ENCODE data around the gene LCE1B.

The LCE1B gene, protein sequence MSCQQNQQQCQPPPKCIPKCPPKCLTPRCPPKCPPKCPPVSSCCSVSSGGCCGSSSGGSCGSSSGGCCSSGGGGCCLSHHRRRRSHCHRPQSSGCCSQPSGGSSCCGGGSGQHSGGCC

DNA sequence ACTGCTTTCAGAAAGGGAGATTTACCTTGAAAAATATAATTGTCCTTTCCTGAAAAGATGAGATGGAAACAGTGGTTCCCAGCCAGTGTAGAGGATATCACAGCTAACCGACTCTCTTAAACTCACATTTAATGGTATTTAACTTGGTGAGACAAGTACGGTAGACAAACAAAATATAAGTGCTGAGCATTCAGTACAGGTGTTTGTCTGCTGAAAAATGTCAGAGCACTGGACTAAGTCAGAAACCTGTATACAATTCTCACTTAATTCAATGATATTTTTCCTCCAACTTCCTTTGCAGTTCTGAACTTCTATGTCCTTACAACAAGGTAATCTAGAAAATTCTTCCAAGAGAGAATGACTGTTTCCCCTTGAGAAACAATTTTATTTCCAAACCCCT lies at the start of gene LCE1B:
Gene LCE1B, plus strand, starts transcription at position 301 of the 400 bp plus-strand sequence. CDS start 476 bp downstream, outside the sequence.
- no peak within 1 kb of the TSS for H3K4me3 ChIP-seq (ENCODE audit: low read depth, low read length)
- TF ChIP-seq, protein P1, sequence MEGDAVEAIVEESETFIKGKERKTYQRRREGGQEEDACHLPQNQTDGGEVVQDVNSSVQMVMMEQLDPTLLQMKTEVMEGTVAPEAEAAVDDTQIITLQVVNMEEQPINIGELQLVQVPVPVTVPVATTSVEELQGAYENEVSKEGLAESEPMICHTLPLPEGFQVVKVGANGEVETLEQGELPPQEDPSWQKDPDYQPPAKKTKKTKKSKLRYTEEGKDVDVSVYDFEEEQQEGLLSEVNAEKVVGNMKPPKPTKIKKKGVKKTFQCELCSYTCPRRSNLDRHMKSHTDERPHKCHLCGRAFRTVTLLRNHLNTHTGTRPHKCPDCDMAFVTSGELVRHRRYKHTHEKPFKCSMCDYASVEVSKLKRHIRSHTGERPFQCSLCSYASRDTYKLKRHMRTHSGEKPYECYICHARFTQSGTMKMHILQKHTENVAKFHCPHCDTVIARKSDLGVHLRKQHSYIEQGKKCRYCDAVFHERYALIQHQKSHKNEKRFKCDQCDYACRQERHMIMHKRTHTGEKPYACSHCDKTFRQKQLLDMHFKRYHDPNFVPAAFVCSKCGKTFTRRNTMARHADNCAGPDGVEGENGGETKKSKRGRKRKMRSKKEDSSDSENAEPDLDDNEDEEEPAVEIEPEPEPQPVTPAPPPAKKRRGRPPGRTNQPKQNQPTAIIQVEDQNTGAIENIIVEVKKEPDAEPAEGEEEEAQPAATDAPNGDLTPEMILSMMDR (conservative IDR thresholded peaks at IDR 0.05; ENCODE audit: low read depth, low read length): no peak

DNA sequence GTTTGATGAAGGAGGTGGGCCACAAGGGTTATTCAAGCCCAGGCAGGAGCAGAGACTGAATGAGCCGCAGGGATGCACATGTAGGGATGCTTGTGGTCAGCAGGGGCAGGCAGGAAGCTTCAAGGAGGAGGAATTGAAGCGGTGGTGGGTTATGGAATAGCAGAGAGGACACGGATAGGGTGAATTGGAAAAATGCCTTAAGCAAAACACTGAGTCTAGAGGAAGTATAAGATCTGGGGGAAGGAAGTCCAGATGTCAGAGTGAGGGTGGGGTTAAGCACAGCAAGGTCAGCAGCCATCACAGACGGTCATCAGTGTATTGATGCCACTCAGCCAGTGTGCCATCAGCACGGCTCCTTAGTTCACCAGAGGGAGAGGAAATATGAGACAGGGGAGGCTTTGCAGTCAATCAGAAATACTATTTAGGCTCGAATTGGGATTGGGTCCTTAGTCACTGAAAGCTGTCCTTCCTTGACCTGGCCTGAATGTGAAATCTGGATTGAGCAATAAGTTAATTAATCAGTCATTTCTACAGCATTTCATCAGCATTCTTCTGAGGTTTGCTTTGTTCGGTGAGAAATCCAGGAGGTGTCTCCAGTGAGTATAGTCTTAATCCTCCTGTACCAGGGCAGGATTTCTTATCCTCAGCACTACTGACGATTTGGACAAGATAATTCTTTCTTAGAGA lies 42.8 kb upstream of the LCE1B start:
- TF ChIP-seq, protein P1 (conservative IDR thresholded peaks at IDR 0.05; ENCODE audit: low read depth, low read length): no peak
- no peak for DNase-seq (ENCODE audit: low read depth)
- H3K4me3 ChIP-seq (ENCODE audit: low read depth, low read length): no peak overlapping the region

More for the DNA sequence above, at the start of gene LCE1B:
- no peak for DNase-seq (ENCODE audit: low read depth)

DNA sequence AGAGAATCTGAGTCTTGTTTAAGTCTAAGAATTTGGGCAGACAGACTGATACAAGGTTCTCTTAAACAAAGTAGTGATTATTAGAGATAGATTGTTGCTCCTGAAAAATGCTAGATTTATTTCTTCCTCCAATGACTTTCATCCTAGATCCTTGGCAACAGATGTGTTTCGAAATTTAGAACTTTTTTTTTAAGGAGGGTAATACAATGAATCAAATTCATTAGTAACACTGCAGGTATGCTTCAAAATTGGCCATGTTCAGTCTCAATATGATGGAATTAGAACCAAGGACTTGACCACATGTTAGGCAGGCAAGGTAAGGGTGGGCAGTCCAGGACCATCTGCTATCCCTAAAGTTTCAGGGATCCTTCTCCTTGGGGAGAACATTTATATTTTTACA lies 41.4 kb upstream of the LCE1B start:
- H3K4me3 ChIP-seq (ENCODE audit: low read depth, low read length): no peak overlapping the region
- DNase-seq (ENCODE audit: low read depth): no peak
- TF ChIP-seq, protein P1 (conservative IDR thresholded peaks at IDR 0.05; ENCODE audit: low read depth, low read length): no peak

DNA sequence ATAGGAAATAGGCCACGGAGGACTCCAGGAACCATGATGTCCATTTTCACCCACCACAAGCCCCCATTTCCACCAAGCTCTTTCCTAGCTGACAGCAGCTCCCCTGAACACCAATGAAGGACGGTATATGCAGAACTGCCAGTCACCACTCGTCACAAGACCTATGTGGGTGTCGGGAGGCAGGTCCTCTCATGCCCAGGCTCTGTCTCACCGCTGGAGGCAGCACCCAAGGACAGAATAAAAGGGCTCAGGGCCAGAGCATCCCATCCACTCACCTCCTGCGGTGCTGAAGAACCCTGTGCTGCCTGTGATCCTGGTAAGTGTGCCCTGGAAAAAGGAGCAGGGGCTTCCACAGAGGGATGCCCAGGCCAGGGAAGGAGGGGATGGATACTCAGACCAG lies 36.9 kb upstream of the LCE1B start, which contains the start of gene LCE1F:
Gene LCE1F, plus strand, starts transcription at position 266 of the 400 bp plus-strand sequence. CDS start 1,232 bp downstream, outside the sequence.
- TF ChIP-seq, protein P1 (conservative IDR thresholded peaks at IDR 0.05; ENCODE audit: low read depth, low read length): no peak
- H3K4me3 ChIP-seq (ENCODE audit: low read depth, low read length): no peak within 1 kb of the TSS
- no peak for DNase-seq (ENCODE audit: low read depth)

DNA sequence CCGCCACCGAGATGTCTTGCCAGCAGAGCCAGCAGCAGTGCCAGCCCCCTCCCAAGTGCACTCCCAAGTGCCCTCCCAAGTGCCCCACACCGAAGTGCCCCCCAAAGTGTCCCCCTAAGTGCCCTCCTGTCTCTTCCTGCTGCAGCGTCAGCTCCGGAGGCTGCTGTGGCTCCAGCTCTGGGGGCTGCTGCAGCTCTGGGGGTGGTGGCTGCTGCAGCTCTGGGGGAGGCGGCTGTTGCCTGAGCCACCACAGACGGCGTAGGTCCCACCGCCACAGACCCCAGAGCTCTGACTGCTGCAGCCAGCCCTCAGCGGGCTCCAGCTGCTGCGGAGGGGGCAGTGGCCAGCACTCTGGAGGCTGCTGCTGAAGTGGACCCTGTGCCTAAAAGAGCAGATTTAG lies 35.4 kb upstream of the LCE1B start:
- no peak overlapping the region for H3K4me3 ChIP-seq (ENCODE audit: low read depth, low read length)
- TF ChIP-seq, protein P1 (conservative IDR thresholded peaks at IDR 0.05; ENCODE audit: low read depth, low read length): no peak
- no peak for DNase-seq (ENCODE audit: low read depth)

DNA sequence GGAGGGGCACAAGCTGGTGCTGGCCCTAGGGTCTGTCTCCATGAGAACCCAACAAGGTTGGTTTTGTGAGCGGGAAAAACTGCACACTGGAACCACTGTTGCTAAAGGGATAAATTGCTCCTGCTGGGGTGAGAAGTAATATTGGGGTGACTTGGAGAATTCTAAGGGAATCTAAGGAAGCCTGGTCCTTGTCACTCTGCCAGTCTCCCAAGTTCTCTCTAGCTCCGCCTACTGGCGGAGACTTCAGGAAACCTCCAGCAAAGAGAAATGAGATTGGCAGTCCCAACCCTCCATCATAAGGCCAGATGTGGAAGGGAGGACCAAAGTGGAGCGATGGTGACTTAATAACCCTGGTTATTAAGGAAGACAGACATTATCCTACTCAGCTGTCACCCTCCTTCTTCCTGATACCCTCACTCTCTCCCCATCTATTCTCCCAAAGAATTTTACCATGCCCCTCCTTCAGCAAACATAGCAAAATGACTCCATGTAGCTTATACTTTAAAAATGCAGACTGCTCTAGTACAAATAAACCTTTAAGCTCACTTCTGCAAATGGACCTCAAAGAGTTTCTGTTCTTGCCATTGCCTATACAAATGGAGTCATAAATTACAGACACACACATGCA lies 34.1 kb upstream of the LCE1B start:
- no peak overlapping the region for H3K4me3 ChIP-seq (ENCODE audit: low read depth, low read length)
- TF ChIP-seq, protein P1 (conservative IDR thresholded peaks at IDR 0.05; ENCODE audit: low read depth, low read length): no peak
- DNase-seq (ENCODE audit: low read depth): no peak

Measured in choroid plexus epithelial cell (primary cell).